ENCODE measurements around the gene MVB12B. TPM values are rescaled to one million over a fixed set of nuclear protein-coding genes. Genes with fewer than 3 reads are reported as not detected.

MVB12B gene
- total RNA-seq, 1 donor, result 5.4 TPM

- H3K4me2 ChIP-seq (ENCODE audit: insufficient read depth, low read length), result no peak overlapping the region
- peaks cover 10% of the 10 kb centered on the region for H3K36me3 ChIP-seq (ENCODE audit: insufficient read depth, low read length)
- peaks cover 16% of the 10 kb centered on the region for H3K4me1 ChIP-seq (ENCODE audit: insufficient read depth, low read length)
- no peaks in the 10 kb centered on the region for H3K79me2 ChIP-seq (ENCODE audit: insufficient read depth, low read length)
- H3K4me3 ChIP-seq (ENCODE audit: insufficient read depth, low read length), result no peak overlapping the region
- no peaks in the 10 kb centered on the region for H3K9me3 ChIP-seq (ENCODE audit: low read depth, low read length)
- H3K27me3 ChIP-seq (ENCODE audit: insufficient read depth, low read length), result no peaks in the 10 kb centered on the region
- H2AFZ ChIP-seq (ENCODE audit: low read length), result no peak overlapping the region
- DNase-seq (ENCODE audit: insufficient read length, low spot score, missing footprints), result no peak
- H4K20me1 ChIP-seq (ENCODE audit: insufficient read depth, low read length), result no peaks in the 10 kb centered on the region
- TF ChIP-seq, protein P1, sequence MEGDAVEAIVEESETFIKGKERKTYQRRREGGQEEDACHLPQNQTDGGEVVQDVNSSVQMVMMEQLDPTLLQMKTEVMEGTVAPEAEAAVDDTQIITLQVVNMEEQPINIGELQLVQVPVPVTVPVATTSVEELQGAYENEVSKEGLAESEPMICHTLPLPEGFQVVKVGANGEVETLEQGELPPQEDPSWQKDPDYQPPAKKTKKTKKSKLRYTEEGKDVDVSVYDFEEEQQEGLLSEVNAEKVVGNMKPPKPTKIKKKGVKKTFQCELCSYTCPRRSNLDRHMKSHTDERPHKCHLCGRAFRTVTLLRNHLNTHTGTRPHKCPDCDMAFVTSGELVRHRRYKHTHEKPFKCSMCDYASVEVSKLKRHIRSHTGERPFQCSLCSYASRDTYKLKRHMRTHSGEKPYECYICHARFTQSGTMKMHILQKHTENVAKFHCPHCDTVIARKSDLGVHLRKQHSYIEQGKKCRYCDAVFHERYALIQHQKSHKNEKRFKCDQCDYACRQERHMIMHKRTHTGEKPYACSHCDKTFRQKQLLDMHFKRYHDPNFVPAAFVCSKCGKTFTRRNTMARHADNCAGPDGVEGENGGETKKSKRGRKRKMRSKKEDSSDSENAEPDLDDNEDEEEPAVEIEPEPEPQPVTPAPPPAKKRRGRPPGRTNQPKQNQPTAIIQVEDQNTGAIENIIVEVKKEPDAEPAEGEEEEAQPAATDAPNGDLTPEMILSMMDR (IDR thresholded peaks at IDR 0.05; ENCODE audit: extremely low read depth, low read depth, low read length), result no peak
- no peak overlapping the region for H3K27ac ChIP-seq (ENCODE audit: low read depth, low read length)
Measured at GRCh38 chr9:126394802-126395201, 68.2 kb downstream of the MVB12B start.

DNA sequence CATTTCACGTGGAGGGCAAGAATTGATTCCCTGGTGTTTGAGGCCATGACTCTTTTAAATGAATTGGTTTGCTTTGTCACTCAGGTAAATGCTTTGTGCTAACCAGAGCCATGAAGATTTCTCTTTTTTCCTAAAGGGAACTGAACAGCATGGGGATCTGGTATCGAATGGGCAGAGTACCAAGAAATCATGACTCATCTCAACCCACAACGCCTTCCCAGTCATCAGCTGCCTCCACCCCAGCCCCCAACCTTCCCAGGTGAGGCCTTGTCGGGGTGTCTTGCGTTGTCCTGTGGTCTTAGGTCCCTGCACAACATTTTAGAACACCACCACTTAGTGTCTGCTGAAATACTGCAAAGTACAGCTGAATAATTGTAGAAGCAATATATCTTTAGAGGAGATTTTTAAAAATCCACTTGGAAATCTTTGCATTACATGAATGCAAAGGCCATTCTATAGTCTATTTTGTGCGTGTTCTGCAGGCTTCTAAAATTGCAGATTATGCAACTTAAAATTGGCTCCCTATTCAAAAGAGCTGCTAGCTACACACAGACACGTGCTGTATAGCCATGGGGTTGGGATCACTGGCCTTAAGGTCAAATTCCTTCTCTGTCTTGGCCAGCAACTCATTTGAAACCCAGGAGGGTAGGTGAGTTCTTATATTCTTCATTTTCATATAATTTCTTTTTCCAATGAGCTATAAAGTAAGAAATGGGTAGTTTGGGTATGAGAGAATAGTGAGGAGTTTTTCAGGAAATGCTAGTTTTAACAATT, 69.0 kb downstream of the MVB12B start:
- TF ChIP-seq, protein P1 (IDR thresholded peaks at IDR 0.05; ENCODE audit: extremely low read depth, low read depth, low read length), result no peak

GRCh38 chr9:126397056-126397455, 70.4 kb downstream of the MVB12B start:
- H3K4me1 ChIP-seq (ENCODE audit: insufficient read depth, low read length), result peaks cover 16% of the 10 kb centered on the region
- no peaks in the 10 kb centered on the region for H3K79me2 ChIP-seq (ENCODE audit: insufficient read depth, low read length)
- peaks cover 10% of the 10 kb centered on the region for H3K36me3 ChIP-seq (ENCODE audit: insufficient read depth, low read length)
- H4K20me1 ChIP-seq (ENCODE audit: insufficient read depth, low read length), result no peaks in the 10 kb centered on the region
- H3K27me3 ChIP-seq (ENCODE audit: insufficient read depth, low read length), result no peaks in the 10 kb centered on the region
- H3K9me3 ChIP-seq (ENCODE audit: low read depth, low read length), result no peaks in the 10 kb centered on the region
- TF ChIP-seq, protein P1 (IDR thresholded peaks at IDR 0.05; ENCODE audit: extremely low read depth, low read depth, low read length), result no peak
- H2AFZ ChIP-seq (ENCODE audit: low read length), result no peak overlapping the region
- no peak overlapping the region for H3K4me2 ChIP-seq (ENCODE audit: insufficient read depth, low read length)
- no peak for DNase-seq (ENCODE audit: insufficient read length, low spot score, missing footprints)
- no peak overlapping the region for H3K4me3 ChIP-seq (ENCODE audit: insufficient read depth, low read length)
- no peak overlapping the region for H3K27ac ChIP-seq (ENCODE audit: low read depth, low read length)

More for the DNA sequence above, 69.0 kb downstream of the MVB12B start:
- Histone ChIP-seq H3K9me3 (ENCODE audit: low read depth, low read length) (no peaks in the 10 kb centered on the region), H2AFZ (ENCODE audit: low read length) (no peak overlapping the region), H3K36me3 (ENCODE audit: insufficient read depth, low read length) (peaks cover 10% of the 10 kb centered on the region), H3K27ac (ENCODE audit: low read depth, low read length) (no peak overlapping the region), H4K20me1 (ENCODE audit: insufficient read depth, low read length) (no peaks in the 10 kb centered on the region), H3K79me2 (ENCODE audit: insufficient read depth, low read length) (no peaks in the 10 kb centered on the region), H3K27me3 (ENCODE audit: insufficient read depth, low read length) (no peaks in the 10 kb centered on the region), H3K4me3 (ENCODE audit: insufficient read depth, low read length) (no peak overlapping the region), H3K4me2 (ENCODE audit: insufficient read depth, low read length) (no peak overlapping the region), H3K4me1 (ENCODE audit: insufficient read depth, low read length) (peaks cover 16% of the 10 kb centered on the region)
- DNase-seq (ENCODE audit: insufficient read length, low spot score, missing footprints), result no peak

- peak; percentile 95 for DNase-seq (ENCODE audit: insufficient read length, low spot score, missing footprints)
- Histone ChIP-seq H3K27me3 (ENCODE audit: insufficient read depth, low read length) (no peaks in the 10 kb centered on the region), H3K4me2 (ENCODE audit: insufficient read depth, low read length) (peak overlapping the region; percentile 44), H3K4me1 (ENCODE audit: insufficient read depth, low read length) (peaks cover 16% of the 10 kb centered on the region), H3K79me2 (ENCODE audit: insufficient read depth, low read length) (no peaks in the 10 kb centered on the region), H4K20me1 (ENCODE audit: insufficient read depth, low read length) (no peaks in the 10 kb centered on the region), H3K27ac (ENCODE audit: low read depth, low read length) (no peak overlapping the region), H3K9me3 (ENCODE audit: low read depth, low read length) (no peaks in the 10 kb centered on the region), H2AFZ (ENCODE audit: low read length) (no peak overlapping the region), H3K4me3 (ENCODE audit: insufficient read depth, low read length) (no peak overlapping the region), H3K36me3 (ENCODE audit: insufficient read depth, low read length) (peaks cover 10% of the 10 kb centered on the region)
- TF ChIP-seq, protein P1 (IDR thresholded peaks at IDR 0.05; ENCODE audit: extremely low read depth, low read depth, low read length), result peak; percentile 97
Measured at GRCh38 chr9:126398403-126399058, 71.9 kb downstream of the MVB12B start.
